NCI-H2107 treated with DMSO at 0.1 percent for 48 hours (cell line): ENCODE results near the gene ELMO3.

Experiments used
- DNase-seq: peaks from one replicate; lab custom pipeline; 2025; ENCODE audit not compliant: unreplicated experiment; lab: John Stamatoyannopoulos, UW

Gene ELMO3

DNA sequence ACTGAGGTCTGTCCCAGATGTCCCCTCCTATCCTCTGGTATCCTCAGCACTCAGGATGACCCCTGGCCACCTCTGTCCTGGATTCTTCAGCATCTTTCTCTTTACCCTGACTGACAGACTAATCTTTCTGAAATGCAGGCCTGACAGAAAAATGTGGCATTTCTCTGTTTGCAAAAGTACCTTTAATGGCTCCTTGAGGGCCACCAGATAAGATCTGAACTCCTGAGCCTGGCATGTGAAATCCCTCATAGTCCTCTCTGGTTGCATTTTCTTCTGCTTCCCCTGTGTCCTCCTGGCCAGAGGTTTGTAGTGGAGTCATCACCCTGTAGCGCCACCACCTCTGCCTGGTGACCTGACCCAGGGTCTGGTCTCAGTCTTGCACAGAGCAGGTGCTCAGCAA is 2.0 kb upstream of the ELMO3 start:
- DNase-seq = no peak

DNA sequence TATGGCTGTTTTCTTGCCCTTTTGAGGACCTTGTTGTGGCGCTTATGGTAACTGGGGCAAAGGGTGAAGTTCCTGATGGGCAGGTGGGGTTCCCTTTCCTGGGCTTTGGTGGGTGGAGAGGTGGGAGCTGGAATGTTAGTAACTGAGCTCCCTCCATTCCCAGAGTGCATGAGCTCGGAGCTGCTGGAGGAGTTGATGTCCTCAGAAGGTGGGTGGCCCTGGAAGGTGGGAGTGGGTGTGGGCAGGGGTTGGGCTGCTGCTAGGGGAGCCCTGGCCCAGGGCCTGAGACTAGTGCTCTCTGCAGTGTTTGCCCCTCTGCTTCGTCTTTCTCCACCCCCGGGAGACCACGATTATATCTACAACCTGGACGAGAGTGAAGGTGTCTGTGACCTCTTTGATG is 1.2 kb upstream of the ELMO3 start:
- no peak for DNase-seq

DNA sequence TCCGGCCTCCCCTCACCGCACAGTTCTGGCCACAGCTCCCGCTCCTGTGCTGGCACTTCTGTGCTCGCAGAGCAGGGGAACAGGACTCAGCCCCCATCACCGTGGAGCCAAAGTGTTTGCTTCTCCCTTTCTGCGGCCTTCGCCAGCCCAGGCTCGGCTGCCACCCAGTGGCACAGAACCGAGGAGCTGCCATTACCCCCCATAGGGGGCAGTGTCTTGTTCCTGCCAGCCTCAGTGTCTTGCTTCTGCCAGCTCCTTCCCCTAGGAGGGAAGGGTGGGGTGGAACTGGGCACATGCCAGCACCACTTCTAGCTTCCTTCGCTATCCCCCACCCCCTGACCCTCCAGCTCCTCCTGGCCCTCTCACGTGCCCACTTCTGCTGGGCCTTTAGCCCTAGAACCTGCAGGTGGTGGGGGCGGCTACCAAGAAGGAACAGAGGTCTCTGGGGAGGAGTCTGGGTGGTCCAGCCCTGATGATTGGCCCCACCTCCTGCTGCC is 645 bp upstream of the ELMO3 start:
- DNase-seq = no peak

DNA sequence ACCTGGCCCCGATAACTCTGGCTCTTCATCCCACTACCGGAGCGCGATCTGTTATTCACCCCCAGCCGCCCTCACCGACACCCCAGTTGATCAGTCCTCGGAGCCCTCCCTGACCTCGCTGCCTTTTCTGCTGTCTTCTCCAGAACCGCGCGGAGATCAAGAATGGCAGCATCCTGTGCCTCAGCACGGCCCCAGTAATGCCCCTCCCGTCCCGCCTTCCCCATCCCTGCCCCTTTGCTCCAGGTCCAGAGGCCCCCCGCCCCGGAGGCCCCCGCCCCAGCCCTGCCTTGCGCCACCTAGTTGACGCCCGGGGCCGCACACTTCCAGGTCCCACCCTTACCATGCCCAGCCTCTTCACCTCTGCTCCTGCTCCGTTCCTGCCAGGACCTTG is 872 bp downstream of the ELMO3 start:
- no peak for DNase-seq

DNA sequence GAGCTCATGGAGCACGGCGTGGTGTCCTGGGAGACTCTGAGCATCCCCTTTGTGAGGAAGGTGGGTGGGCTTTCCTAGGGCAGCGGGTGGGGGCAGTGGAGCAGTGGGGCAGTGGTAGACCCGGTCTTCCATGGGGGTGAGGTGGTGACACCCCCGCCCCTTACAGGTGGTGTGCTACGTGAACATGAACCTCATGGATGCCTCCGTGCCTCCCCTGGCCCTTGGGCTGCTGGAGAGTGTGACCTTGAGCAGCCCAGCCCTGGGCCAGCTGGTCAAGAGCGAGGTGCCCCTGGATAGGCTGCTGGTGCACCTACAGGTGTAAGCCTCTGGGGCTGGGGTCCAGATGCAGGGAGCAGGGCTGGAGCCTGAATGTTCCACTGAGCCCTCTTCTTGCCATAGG is 1.6 kb downstream of the ELMO3 start:
- no peak for DNase-seq

DNA sequence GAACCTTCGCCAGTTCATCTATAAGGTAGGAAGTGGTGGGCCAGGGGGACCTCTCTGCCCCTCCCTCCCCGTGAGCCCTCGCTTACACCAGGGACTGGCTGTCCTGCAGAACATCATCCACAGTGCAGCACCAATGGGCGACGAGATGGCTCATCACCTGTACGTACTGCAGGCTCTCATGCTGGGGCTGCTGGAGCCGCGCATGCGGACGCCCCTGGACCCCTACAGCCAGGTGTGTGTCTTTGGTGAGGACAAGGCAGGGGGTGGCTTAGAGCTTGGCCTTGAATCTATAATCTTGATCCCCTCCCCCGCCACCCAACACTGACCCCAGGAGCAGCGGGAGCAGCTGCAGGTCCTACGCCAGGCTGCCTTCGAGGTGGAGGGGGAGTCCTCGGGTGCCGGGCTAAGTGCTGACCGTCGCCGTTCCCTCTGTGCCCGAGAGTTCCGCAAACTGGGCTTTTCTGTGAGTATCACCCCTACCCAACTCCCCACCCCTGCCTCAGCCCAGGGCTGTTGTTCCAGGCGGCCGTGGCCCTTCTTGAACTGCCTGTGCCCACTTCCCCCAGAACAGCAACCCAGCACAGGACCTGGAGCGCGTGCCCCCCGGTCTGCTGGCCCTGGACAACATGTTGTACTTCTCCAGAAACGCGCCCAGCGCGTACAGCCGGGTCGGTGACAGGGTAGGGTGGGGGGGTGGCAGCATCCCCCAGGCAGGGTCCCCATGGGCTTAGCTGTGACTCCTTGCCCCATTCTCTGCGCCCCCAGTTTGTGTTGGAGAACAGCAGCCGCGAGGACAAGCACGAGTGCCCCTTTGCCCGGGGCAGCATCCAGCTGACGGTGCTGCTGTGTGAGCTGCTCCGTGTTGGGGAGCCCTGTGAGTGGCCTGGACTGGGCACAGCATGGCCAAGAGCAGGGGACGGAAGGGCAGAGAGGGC is 2.7 kb downstream of the ELMO3 start:
- no peak for DNase-seq

DNA sequence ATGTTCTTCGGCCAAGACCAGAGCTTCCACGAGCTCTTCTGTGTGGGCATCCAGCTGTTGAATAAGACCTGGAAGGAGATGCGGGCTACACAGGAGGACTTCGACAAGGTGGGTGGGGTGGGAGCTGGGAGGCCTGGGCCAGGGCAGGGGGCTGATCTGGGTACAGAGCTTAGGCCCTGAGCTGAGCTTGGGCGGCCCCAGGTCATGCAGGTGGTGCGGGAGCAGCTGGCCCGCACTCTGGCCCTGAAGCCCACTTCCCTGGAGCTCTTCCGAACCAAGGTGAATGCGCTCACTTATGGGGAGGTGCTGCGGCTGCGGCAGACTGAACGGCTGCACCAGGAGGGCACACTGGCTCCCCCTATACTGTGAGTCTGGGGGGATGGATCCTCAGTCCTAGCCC is 3.5 kb downstream of the ELMO3 start:
- DNase-seq = no peak

DNA sequence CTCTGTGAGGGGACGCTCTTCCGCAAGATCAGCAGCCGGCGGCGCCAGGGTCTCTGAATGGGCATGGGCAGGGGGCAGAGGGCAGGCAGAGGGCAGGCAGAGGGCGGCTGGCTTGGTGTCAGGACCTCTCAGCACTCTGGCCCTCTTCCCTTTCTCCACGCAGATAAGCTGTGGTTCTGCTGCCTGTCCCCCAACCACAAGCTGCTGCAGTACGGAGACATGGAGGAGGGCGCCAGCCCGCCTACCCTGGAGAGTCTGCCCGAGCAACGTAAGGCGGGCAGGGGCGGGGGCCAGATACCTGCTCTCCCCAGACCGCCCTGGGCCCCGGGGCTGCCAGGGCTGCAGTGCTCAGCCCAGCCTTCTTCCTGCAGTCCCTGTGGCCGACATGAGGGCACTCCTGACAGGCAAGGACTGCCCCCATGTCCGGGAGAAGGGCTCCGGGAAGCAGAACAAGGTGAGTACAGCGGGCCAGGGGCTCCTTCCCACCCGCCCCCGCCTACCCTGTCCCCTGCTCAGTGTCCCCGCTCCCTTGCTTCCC is 4.1 kb downstream of the ELMO3 start:
- no peak for DNase-seq

DNA sequence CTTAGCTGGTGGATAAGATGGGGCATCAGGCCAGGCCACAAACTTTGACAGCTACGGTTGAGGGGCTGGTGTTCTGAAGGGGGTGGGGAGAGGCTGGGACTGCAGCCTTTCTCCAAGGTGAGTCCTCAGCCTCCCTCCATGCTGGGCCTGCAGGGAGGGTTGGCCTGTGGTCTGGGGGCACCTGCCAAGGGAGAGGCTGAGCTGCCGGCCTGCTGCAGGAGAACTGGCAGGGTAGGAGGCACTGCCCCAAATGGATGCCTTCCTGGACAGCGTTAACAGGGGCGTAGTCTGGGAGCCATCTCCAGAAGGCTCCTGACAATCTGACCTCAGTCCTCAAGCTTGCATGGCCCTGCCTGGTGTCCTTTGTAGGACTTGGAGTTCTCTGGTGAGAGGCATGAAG is 5.1 kb downstream of the ELMO3 start:
- DNase-seq = no peak

DNA sequence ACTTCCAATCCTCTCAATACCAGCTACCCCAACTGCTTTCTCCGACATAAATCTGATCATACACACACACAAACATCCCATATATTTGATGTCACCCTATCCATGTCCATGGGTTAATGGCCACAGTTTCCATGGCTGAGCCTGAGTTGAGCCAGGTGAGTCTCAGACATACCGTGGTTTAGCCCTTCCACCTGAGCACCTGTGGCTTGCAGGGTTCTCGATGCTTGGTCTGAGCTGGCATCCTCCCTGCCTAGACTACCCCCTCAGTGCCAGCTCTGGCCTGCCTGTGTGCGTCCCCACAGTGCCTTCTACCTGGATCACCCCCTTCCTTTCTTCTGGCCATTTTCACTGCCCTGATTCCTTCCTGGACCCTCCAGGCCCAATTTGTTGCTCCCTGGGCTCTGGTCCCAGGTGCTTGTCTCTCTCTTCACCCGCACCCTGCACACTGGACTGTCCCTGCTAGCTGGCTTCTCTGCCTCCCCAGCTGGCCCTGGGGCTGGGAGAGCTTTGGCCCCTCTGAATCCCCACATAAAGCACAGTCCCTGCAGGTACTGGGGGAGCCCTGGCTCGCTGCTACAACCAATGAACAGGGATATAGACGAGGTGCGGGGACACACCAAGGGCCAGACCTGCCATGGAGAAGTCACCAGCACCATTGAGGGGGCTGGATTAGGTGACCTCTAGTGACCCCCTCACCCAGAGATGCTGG is 7.4 kb downstream of the ELMO3 start:
- no peak for DNase-seq

DNA sequence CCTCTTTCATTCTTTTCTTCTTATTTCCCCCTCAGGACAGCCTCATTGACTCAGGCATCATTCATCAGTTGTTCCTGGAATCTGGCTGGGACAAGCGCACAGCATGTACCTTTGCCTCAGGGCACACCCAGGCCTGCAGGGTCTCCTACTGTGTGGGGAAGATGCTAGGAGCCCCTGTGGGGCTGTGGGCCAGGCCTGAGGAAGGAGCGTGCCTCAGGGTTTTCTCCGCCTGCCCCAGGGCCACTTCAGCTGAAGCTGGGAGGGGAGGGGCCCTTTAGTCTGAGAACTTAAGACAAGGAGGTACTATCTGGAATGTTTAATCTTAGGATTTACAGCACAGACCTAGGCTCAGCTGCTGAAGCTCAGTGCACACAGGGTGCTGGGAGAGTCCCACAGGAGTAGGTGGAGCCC is 7.9 kb downstream of the ELMO3 start:
- DNase-seq = no peak

DNA sequence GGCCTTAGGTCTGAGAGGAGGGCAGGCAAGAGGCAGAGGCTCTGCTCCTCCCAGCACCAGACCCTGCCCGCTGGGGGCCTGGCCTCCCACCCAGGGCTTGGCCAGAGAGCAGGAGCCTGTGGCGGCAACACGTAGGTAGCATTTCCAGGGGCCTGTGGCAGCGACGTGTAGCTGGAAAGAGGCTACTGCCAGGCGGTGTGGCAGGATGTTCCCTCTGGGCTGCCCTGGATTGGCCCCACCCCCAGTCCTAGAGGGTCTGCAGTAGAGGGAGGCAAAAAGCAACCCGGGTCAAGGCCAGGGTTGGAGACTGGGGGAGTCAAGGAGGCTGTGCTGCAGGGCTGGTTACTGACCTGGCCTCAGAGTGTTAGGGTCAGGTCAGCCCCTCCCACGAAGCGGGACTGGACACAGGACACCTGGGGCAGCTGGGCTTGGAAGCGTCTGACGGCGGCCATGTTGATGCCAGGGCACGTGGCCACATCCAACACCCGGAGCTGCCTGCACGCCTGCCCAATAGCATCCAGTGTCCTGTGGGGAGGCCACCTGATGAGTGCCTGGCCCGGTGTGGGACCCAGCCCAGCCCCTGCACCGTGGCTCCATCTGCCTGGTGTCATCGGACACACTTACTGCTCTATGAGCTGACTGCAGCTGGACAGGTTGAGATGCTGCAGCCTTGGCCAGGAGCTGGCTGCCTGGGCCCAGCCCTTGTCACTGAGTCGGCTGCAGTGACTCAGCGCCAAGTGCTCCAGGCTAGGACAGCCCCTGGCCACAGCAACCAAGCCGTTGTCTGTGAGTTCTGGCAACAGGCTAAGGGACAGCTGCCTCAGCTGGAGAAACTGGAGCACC is 8.5 kb downstream of the ELMO3 start:
- DNase-seq = no peak

DNA sequence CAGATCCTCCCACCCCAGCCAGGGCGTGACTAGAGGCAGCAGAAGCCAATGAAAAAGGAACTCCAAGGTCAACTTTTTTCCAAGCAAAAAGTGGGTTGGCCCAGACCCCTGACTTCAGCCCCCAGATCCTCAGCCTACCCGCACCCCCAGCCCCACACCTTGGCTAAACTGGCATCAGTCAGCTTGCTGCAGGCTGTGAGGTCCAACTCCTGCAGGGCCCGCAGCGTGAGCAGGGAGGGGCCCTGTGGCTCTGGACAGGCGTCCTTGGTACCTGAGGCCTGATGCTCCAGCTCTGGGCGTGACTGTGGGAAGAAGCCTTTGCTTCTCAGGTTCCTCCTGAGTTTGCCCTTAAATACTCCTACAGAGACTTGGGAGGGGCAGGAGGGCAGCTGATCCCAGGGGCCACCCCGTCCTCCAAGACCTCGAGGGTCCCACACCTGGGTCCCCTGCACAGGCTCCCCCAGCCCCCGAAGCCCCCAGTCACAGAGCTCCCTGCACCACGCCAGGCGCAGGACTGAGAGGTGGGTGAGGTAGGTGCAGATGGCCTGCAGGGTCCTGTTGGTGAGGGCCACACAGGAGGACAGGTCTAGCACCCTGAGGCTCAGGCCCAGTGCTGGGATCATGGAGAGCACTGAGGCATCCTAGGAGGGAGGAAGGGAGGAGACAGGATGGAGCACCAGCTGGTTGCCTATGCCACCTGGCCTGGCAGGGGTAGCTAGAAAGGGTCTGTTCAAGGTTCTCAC is 9.4 kb downstream of the ELMO3 start:
- no peak for DNase-seq

DNA sequence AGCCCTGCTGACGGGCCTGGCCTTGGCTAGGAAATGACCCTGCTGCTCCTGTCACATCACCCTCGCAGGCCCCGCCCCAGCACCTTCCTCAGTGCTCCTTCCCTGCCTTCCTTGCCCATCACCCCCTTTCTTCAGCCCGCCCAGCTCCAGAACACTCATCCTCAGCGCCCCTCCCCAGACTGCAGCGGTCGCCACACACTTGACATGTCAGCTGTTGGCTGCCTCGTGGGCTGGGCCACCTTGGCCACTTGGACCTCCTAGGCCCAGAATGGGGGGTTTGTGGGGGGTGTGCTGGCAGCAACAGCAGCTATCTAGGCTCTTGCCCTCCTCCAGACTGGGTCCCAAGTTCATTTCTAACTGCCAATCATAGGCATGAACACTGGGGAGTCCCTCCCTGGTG is 10.6 kb downstream of the ELMO3 start:
- no peak for DNase-seq

DNA sequence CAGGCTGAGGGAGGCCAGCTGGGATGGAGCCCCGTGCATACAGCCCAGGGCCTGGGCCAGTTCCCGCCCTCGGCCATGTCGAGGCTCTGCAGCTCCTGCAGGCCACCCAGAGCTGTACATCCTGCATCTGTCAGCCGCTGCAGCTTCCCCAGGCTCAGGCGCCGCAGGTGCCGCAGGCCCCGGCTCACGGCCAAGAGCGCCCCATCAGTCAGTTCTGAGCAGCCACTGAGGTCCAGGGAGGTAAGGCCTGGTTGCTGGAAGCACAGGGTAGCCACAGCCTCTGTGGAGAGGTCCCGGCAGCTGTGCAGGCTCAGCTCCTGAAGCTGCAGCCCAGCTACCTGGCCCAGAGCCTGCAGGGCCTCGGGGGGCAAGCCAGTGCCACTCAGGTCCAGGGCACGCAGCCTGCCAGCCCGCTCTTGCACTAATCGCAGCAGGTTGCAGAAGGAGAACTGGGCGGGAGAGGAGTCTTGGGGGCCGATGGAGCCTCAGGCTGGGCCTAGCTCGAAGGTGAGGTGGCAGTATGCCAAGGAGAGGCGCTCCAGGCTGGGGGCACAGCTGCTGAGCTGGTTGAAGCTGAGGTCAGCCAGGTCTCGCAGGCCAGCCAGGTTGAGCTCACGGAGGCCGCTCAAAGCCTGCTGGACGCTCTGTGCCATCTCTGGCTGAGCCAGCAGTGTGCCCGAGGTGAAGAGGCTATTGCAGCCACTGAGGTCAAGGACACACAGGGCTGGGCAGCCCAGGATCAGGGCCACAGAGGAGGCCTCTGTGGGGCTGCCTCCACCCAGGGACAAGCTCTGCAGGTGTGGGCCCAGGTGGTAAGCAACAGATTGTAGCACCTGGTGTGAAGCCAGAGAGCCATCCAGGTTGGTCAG is 11.4 kb downstream of the ELMO3 start:
- DNase-seq = no peak

DNA sequence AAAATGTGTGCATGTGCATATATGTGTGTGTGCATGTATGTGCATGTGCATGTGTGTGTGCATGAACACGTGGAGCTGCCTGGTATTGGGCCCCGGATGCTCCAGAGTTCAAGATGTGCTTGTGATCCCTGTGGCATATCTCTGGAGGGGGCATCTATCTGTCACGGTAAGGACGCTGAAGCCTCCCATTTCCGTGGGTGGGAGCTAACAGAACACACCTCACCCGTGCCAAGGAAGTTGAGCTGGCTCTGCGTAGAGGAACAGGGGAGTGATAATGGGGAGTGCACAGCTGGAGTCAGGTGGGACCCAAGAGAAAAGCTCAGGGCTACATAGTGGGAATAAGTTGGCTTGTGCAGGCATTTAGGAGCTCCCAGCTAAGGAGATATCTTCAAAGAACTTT is 12.7 kb downstream of the ELMO3 start:
- no peak for DNase-seq

DNA sequence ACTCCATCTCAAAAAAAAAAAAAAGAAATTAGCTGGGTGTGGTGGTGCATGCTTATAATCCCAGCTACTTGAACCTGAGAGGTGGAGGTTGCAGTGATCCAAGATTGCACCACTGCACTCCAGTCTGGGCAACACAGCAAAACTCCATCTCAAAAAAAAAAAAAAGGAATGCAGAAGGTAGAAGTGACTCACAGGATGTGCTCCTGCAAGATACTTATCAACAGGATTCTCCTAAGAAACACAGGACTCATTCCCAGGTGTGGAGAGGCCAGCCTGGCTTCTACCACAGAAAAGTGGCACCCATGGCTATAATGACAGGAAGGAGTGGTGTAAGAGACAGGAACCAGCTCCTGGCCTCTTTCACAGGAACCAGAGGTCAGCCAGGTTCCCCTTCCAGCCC is 13.8 kb downstream of the ELMO3 start:
- no peak for DNase-seq

DNA sequence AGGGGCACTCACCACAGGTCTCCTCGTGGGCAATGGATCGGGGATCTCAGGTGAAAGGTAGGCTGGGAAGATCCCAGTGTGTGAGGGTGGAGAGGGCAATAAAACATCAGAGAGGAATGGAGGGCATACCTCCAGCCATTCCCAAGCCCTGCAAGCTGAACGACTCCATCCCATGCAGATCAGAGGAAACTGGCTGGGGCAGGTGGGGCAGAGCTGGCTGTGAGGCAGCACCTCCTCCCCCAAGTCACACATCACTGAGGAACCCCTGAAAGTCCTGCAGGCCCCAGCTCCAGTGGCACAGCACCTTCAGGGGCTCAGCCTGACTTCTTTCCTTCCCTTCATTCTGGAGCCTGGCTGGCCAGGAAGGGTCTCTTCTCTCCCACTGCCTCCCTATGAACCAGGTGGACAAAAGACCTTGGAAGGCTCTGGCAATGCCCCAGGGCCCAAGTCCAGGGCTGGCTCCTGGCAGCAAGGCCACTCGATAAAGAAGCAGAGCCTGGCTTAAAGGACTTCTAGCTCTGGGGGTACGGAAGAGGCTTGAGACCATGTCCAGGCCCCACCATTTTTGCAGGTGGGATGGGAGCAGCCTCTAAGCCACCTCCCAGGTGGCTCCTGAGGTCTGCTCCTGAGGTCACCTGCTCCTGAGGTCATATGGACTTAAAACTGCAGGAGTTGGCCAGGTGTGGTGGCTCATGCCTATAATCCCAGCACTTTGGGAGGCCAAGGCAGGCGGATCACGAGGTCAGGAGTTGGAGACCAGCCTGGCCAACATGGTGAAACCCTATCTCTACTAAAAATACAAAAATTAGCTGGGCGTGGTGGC is 14.5 kb downstream of the ELMO3 start:
- no peak for DNase-seq

DNA sequence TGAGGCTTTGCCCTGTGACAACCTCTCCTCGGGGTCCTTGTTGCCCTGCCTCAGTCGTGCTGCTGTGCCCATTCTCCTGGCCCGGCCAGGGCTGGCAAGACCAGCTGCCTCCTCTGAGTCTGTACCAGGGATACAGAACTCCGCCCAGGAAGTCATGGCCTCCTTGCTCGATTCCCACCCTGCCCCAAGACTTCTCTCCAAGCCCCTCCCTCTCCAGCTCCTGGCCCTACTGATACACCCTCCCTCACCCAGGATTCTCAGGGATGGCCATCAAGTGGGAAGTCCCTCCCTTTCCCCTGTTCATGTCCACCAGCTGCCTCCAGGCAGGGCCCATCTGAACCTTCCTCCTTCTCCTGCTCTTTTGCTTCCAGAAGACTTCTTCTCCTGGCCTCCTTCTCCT is 16.8 kb downstream of the ELMO3 start:
- no peak for DNase-seq
